Central memory CD4-positive, alpha-beta T cell (primary cell): ENCODE data around the gene MORN1.

Source experiments
- DNase-seq: peaks from one replicate; pipeline ENCODE4 v3.0.0; 2022

Gene MORN1

GRCh38 chr1:2418791-2419320 lies 27.5 kb upstream of the MORN1 start:
- DNase-seq: no peak

DNA sequence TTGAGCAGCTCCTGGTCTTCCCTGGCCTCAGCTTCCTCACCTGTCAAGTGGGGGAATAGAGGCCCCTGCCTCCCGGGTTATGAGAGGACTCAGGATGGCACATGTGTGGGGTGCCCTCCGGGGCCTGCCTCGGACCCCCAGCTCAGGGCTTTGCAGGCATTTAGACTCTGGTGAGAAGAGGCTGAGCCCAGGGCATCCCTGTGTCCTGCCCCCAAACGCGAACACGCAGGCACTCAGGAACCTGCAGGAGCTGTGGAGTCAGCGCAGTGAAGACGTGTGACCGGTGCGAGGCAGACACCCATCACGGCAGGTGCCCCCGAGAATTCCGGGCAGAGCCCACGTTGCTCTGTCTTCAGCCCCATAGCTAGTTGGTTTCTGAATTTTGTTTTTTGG lies 26.5 kb upstream of the MORN1 start:
- DNase-seq: no peak

DNA sequence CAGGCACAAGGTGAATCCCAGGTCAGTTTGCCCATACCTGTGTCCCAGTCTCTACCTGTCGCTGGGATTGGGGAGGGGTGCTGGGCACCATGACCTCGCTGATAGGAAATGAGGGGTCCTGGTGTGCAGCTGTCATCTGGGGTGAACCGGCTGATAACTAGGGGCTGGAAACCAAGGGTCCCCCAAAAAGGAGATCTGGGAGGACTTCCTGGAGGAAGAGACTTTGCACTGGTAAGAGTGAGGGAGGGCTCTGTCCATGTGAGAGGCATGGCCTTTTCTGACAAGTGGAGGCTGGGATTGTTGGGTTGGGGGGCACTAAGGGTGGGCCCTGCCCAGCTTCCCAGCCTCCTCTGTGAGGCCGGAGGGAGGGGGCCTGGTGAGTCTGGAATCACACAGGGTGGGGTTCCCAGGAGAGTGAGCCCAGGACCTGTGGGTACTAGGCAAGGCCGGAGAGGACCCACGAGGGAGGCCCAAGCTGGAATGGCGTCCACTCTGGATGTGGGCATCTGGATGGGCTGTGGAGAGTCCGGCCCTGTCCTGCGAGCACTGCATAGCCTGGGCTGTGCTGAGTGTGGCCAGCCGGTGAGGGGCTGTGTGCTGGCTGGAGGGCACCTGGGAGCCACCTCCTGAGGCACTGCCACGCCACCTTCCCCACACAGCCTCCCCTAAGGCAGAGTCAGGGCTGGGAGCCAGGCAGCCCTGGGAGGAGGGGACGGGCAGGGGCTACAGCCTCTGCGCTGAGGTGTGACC lies 25.9 kb upstream of the MORN1 start:
- no peak for DNase-seq

GRCh38 chr1:2416403-2416802 lies 25.0 kb upstream of the MORN1 start:
- DNase-seq: peak; percentile 24

DNA sequence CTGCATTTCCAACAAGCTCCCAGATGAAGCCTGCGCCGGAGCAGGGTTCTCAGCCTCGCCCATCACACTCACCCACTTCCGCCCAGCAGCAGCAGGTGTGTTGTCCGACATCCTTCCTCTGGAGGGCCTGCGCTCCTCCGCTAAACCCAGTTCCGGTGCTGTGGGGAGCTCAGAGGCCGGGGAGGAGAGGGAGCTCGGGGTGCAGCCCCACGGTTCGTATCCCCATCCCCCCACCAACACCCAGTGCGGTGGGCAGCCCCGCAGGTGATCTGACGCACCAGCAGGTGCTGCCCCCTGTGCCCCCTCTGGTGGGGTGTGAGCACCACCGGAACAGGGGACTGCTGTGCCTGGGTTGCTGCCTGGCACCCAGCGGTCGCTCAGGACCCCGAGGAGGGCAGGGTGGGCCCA lies 24.5 kb upstream of the MORN1 start:
- peak; percentile 32 for DNase-seq

- DNase-seq: no peak
These were observed 24.0 kb upstream of the MORN1 start for GRCh38 chr1:2415337-2415736.

GRCh38 chr1:2414297-2414958 lies 23.1 kb upstream of the MORN1 start:
- peak; percentile 73 for DNase-seq

DNA sequence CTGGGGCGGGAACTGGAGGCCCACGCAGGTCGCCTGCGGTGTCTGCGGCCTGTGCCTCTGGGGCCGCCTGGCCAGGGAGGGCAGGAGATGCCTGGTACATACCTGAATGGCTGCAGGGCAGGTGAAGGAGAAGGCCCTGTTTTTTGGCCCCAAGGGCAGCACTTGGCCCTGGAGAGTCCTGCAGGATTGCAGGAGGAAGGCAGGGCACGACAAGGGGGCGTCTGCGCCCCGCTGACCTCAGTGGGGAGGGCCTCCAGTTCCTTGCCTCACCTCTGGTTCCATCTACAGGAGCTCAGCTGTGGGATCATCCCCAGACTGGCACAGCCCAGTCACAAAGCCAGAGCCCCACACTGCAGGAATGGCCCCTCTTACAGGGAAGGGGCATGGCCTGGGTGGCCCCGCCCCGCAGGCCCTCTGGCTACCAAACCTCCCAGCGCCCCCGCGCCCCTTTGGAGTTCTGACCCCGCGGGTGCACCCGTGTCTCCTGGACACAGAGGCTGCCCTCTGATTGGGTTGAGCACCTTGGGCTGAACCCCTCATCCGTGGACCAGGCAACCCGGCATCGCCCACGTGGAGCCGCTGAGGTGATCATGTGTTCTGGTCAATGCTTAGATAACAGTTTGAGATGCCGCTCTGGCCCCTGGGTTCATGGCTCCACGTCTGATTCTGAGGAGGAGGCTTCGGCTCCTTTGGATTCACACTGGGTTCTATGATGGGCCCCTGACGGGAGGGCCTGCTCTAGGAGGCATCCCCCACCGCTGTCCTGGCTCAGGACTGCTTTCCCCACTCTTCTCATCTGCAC lies 22.3 kb upstream of the MORN1 start:
- DNase-seq: no peak

GRCh38 chr1:2412773-2413494 lies 21.6 kb upstream of the MORN1 start:
- DNase-seq: no peak

- DNase-seq: peak; percentile 97
These were observed 21.0 kb upstream of the MORN1 start, which contains the start of gene PEX10 for GRCh38 chr1:2412395-2412772. TSS of gene PEX10 (minus strand) at chr1:2412564. CDS start at chr1:2412502, 62 bp downstream.

- DNase-seq: no peak
These were observed 20.5 kb upstream of the MORN1 start for GRCh38 chr1:2411801-2412394.

GRCh38 chr1:2409745-2410144 lies 18.4 kb upstream of the MORN1 start:
- no peak for DNase-seq

- no peak for DNase-seq
These were observed 17.5 kb upstream of the MORN1 start for GRCh38 chr1:2408859-2409276.

DNA sequence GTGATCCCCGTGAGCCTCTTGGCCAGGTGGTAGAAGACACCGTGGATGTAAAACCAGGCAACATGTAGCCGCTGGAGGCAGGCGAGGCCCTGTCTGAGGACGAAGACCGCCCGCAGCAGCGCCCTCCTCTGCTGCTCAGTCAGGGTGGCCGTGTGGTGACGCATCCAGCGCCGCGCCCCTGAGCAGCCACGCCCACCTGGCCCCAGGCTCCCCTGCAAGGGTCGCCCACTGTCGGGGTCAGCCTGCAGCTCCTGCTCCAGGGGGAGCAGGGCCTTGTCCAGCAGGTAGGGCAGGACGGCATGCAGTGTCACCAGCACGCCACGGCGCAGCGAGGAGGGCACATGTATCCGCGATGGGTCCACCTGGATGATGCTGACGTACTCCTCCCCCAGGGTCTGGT lies 17.1 kb upstream of the MORN1 start:
- no peak for DNase-seq

DNA sequence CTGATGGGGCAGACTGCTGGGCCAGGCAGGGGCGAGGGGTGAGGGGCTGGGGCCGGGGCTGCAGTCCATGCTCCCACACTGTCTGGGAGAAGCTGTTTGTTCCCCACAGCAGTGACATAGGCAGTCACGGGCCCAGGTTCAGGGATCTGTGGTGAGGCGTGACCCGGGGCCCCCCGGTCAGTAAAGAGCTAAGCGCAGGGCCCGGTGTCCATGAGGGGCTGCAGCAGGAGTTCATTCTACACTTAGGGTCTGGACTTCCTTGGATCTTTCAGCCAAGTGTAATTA lies 16.6 kb upstream of the MORN1 start:
- DNase-seq: no peak

GRCh38 chr1:2407166-2407990 lies 16.0 kb upstream of the MORN1 start:
- DNase-seq: no peak

GRCh38 chr1:2406451-2407041 lies 15.2 kb upstream of the MORN1 start:
- no peak for DNase-seq

- no peak for DNase-seq
These were observed 14.4 kb upstream of the MORN1 start for GRCh38 chr1:2405588-2406295.

GRCh38 chr1:2404890-2405511 lies 13.6 kb upstream of the MORN1 start:
- DNase-seq: no peak
